ENCODE results near the gene SLC4A7.
"Not testable (repeated sequence)": the region's sequence is repeated elsewhere in the genome, so short reads cannot be mapped to it uniquely, and the experiment has no call there.

DNA sequence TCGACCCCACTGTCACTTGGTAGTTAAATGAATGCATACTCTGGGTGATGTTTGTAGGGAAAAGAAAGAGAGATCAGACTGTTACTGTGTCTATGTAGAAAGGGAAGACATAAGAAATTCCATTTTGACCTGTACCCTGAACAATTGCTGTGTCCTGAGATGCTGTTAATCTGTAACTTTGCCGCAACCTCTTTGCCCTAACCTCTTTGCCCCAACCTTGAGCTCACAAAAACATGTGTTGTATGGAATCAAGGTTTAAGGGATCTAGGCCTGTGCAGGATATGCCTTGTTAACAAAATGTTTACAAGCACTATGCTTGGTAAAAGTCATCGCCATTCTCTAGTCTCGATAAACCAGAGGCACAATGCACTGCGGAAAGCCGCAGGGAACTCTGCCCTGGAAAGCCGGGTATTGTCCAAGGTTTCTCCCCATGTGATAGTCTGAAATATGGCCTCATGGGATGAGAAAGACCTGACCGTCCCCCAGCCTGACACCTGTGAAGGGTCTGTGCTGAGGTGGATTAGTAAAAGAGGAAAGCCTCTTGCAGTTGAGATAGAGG, 47.1 kb upstream of the SLC4A7 start:
- TF ChIP-seq, protein P1, sequence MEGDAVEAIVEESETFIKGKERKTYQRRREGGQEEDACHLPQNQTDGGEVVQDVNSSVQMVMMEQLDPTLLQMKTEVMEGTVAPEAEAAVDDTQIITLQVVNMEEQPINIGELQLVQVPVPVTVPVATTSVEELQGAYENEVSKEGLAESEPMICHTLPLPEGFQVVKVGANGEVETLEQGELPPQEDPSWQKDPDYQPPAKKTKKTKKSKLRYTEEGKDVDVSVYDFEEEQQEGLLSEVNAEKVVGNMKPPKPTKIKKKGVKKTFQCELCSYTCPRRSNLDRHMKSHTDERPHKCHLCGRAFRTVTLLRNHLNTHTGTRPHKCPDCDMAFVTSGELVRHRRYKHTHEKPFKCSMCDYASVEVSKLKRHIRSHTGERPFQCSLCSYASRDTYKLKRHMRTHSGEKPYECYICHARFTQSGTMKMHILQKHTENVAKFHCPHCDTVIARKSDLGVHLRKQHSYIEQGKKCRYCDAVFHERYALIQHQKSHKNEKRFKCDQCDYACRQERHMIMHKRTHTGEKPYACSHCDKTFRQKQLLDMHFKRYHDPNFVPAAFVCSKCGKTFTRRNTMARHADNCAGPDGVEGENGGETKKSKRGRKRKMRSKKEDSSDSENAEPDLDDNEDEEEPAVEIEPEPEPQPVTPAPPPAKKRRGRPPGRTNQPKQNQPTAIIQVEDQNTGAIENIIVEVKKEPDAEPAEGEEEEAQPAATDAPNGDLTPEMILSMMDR (conservative IDR thresholded peaks at IDR 0.05; ENCODE audit: low read length) = not testable (repeated sequence)
- TF ChIP-seq EZH2phosphoT487 (IDR thresholded peaks at IDR 0.05; ENCODE audit: borderline replicate concordance) = not testable (repeated sequence)

Data from Loucy (cell line).